ENCODE measurements around the gene SIM2. TPM values are rescaled to one million over a fixed set of nuclear protein-coding genes. Genes with fewer than 3 reads are reported as not detected.

SIM2 gene
- total and polyA plus RNA-seq, 9 donors = 0.01 to 0.23 (median 0.11) TPM; not detected in 4

GRCh38 chr21:36697851-36698384 lies 997 bp upstream of the SIM2 start:
- intact Hi-C loops (cut with DNase I) = no loop called here
- Histone ChIP-seq H3K36me3 (no peaks in the 10 kb centered on the region), H3K27ac (no peak overlapping the region), H3K9me3 (peaks cover 0 to 6% of the 10 kb centered on the region in 2 donors), H3K27me3 (peaks cover 2% of the 10 kb centered on the region), H3K4me1 (ENCODE audit: insufficient read depth) (peaks cover 6% of the 10 kb centered on the region), H3K4me3 (no peak overlapping the region)
- TF ChIP-seq CTCF (IDR thresholded peaks at IDR 0.05) = no peak
- TF ChIP-seq POLR2A (IDR thresholded peaks at IDR 0.05) = no peak
- no peak for TF ChIP-seq EP300 (IDR thresholded peaks at IDR 0.05)
- 4 to 6% (median 5%) methylated on average over 22 to 33 of the region's 33 CpGs for WGBS, 3 donors
- DNase-seq = no peak

GRCh38 chr21:36698385-36698980 lies 432 bp upstream of the SIM2 start:
- peak overlapping the region; percentile 27 for H3K4me3 ChIP-seq

GRCh38 chr21:36699546-36700294 lies 805 bp downstream of the SIM2 start:
- H3K27me3 ChIP-seq = peaks cover 8% of the 10 kb centered on the region

More at GRCh38 chr21:36698385-36698980, 432 bp upstream of the SIM2 start:
- WGBS, 3 donors = 0 to 1% (median 1%) methylated on average over 39 to 62 of the region's 62 CpGs
- intact Hi-C loops (cut with DNase I) = no loop called here
- no peak for TF ChIP-seq CTCF (IDR thresholded peaks at IDR 0.05)
- TF ChIP-seq POLR2A (IDR thresholded peaks at IDR 0.05) = no peak
- no peak for TF ChIP-seq EP300 (IDR thresholded peaks at IDR 0.05)
- DNase-seq = no peak
- peaks cover 6% of the 10 kb centered on the region for H3K4me1 ChIP-seq (ENCODE audit: insufficient read depth)
- H3K36me3 ChIP-seq = no peaks in the 10 kb centered on the region
- H3K27me3 ChIP-seq = peaks cover 2% of the 10 kb centered on the region
- H3K27ac ChIP-seq = no peak overlapping the region
- H3K9me3 ChIP-seq = peaks cover 0 to 1% of the 10 kb centered on the region in 2 donors

More at GRCh38 chr21:36699546-36700294, 805 bp downstream of the SIM2 start:
- intact Hi-C loops (cut with DNase I) = no loop called here
- WGBS, 3 donors = 3 to 8% (median 4%) methylated on average over 49 to 67 of the region's 67 CpGs
- TF ChIP-seq EP300 (IDR thresholded peaks at IDR 0.05) = no peak
- TF ChIP-seq POLR2A (IDR thresholded peaks at IDR 0.05) = no peak
- TF ChIP-seq CTCF (IDR thresholded peaks at IDR 0.05) = no peak
- H3K36me3 ChIP-seq = no peaks in the 10 kb centered on the region
- H3K9me3 ChIP-seq = no peaks in the 10 kb centered on the region
- no peak for DNase-seq
- no peak overlapping the region for H3K27ac ChIP-seq
- H3K4me3 ChIP-seq = peak overlapping the region; percentile 8
- peaks cover 6% of the 10 kb centered on the region for H3K4me1 ChIP-seq (ENCODE audit: insufficient read depth)
